ENCODE measurements around the gene FBXL4.

Gene FBXL4

DNA sequence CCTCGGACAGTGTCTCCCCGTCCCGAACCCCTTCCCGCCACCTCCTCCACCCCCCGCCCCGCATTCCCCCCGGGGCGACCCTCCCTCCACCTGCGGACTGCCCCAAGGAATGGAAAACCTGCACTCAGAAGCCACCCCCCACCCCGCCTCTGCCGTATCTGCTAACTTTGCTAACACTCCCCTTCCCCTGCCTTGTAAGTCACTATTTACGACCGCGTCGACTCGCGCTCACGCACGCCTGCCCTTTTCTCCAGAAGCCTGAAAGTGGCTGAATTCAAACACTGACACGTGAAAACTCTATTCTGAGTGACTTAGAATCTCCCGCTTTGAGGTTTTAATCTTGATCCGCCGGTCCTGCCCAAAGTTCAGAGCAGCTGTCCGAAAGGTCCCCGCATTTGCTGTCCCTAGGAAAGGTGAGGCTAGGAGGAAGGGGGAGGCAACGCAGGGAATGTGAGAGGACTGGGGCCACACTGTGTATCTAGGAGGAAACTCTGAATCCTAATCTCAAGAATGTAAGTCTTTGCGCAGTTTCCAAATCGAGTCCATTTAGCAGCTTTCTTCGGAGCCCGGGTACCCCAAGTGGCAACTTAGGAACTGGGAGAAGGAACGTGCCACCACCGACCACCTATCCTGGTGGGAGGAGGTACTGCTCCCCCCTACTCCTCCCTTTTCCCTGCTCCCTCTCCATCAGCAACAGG is 122.7 kb downstream of the FBXL4 start:
- TF ChIP-seq, protein P1, sequence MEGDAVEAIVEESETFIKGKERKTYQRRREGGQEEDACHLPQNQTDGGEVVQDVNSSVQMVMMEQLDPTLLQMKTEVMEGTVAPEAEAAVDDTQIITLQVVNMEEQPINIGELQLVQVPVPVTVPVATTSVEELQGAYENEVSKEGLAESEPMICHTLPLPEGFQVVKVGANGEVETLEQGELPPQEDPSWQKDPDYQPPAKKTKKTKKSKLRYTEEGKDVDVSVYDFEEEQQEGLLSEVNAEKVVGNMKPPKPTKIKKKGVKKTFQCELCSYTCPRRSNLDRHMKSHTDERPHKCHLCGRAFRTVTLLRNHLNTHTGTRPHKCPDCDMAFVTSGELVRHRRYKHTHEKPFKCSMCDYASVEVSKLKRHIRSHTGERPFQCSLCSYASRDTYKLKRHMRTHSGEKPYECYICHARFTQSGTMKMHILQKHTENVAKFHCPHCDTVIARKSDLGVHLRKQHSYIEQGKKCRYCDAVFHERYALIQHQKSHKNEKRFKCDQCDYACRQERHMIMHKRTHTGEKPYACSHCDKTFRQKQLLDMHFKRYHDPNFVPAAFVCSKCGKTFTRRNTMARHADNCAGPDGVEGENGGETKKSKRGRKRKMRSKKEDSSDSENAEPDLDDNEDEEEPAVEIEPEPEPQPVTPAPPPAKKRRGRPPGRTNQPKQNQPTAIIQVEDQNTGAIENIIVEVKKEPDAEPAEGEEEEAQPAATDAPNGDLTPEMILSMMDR (IDR thresholded peaks at IDR 0.05; ENCODE audit: low read depth, low read length): no peak
- DNase-seq (ENCODE audit: extremely low read depth, low read depth): no peak

DNA sequence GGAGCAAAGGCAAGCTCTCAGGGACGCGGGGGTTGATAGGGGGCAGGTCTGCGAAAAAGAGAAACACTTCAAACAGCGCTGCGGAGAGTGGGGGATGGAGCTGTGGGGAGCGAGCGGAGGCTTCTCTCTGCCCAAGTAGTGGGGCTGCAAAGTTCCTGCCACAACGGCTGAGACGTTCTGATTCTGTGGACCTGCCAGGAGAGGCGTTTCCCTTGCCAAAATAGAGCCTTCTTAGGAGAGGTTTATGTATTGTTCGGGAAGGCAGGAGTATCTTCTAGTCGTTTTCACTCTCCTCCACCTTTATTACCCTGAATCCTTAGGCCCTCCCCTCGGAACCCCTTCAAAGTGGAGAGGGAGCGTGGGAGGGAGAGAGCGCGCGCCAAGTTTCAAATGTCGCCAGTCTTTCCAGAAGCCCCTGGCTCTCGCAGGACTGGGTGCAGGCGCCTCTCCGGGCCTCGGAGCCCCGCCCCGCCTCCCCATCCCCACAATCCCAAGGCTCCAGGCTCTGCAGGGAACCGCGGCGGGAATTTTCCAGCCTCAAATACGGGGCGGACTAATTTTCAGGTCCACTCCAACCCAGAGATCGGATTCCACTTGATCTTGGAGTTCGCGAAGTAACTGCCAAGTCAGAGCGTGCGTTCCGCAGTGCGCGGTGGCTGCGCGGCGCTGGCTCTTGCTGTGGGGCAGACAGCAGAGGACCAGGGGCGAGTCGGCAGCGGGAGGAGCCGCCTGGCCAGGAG is 123.4 kb downstream of the FBXL4 start:
- no peak for DNase-seq (ENCODE audit: extremely low read depth, low read depth)
- TF ChIP-seq, protein P1 (IDR thresholded peaks at IDR 0.05; ENCODE audit: low read depth, low read length): no peak

DNA sequence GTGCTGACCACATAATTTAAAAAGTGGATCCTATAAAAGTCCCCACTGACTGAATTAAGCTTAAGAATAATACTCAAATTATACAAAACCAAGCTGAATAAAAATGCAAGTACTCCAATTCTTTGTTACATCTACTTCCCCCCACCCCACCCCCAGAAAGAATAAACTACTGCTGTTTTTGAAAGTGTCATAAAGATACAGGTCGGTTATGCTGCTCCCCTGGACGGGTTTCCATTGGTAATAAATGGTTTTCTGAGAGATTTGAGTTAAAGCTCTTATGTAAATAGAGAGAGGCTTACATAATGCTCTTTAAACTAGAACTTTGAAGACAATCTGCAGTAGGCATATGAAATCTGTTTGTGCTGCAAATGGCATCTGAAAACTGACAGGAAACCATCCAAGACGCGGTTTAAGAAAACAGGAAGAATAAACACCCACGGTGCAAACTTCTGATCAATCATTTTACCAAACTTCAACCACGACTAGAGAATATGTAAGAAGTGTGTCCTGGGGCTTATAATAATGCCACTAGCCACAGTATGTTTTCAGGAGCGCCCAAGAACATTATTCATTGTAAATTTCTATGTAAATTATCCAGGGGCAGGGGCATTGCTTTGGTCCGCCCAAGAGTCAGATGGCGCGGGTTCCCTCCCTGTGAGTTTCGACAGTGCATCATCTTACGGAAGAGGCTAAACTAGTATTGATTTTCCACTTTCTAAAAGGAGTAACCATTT is 124.2 kb downstream of the FBXL4 start:
- TF ChIP-seq, protein P1 (IDR thresholded peaks at IDR 0.05; ENCODE audit: low read depth, low read length): no peak
- DNase-seq (ENCODE audit: extremely low read depth, low read depth): no peak

DNA sequence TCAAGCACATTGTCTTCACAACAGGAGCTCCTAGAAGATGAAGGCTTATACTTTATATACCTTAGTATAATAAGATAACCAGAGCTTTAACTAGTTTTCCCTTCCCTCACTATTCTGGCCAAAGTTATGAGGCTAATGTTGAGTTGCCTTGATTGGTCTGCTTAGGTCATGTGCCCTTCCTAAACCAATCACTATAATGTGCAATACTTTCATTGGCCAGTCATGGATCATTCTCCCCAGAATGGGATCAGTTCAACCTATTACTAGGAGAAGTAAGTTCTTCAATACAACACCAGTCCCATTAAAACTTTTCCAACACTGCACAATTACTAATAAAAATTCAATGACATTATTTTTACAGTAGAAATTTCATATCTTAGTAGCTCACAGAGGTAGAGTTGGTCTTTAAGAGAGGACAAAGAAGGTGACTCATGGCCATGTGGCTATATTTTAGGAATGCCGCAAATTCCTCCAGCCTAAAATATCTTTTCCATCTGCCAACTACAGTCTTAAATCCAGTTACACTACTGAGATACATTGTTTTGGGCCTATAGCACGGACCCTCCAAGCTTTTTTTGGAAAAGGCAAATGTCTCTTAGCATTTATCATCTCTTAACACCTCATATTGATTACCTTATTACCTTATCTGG is 125.9 kb downstream of the FBXL4 start:
- no peak for DNase-seq (ENCODE audit: extremely low read depth, low read depth)
- TF ChIP-seq, protein P1 (IDR thresholded peaks at IDR 0.05; ENCODE audit: low read depth, low read length): no peak

All from AG09319 (cell line).